GM19468 (cell line): ENCODE data around the gene MCL1.
"Not testable (repeated sequence)": the region's sequence is repeated elsewhere in the genome, so short reads cannot be mapped to it uniquely, and the experiment has no call there.

ENCODE experiments used
- ATAC-seq: cut with Tn5 transposase; IDR thresholded peaks from one replicate; pipeline ENCODE4 v1.9.1; 2021; ENCODE audit warnings: mild to moderate bottlenecking, moderate library complexity, moderate number of reproducible peaks; ENCODE audit not compliant: unreplicated experiment; ENCODE audit errors: extremely low read depth

The MCL1 gene

GRCh38 chr1:150579110-150579944 lies at the start of gene MCL1:
MCL1 (minus strand) TSS chr1:150579610; CDS start chr1:150579530, 80 bp downstream.
- ATAC-seq, result peak; percentile 53

- ATAC-seq, result no peak
These were observed 49.3 kb upstream of the MCL1 start for GRCh38 chr1:150628766-150629114.

- no peak for ATAC-seq
These were observed 48.5 kb upstream of the MCL1 start for GRCh38 chr1:150627826-150628410.

GRCh38 chr1:150626150-150626549 lies 46.7 kb upstream of the MCL1 start:
- ATAC-seq, result no peak

DNA sequence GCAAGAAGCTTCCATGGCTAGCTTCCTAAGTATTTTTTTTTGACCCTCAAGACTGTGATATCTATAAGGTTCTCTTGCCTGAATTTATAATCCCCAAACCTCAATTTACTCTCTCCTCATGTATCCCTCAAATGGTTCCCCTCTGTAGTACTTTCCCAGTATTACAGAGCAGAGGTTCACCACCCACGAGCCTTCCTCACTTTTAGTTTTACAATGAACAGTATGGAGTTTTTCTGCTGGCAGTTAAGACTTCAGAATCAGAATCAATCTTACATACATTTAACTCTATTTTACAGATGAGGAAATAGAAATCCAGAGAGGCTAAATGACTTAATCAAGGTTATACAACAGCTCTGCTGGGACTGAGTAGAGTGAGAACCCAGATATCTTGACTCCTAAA lies 45.1 kb upstream of the MCL1 start:
- ATAC-seq, result not testable (repeated sequence)

DNA sequence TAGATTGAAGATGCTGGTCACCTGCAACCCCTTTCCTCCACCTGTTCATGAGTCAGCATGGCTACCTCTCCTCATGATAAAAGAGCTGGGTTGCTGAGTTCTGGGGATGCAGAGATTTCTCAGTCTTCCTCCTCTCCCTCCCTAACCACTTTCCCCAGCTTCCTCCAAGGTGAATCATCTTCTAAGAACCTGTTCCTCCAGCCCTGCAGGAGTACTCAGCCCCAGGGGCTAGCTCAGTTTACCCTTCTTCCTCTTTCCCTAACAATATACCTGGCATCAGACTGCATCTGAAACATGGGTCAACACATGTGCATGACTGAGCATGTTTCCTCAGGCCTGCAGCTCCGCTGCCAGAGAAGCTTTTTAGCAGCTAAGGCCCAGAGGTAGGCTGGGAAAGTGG lies 44.7 kb upstream of the MCL1 start:
- ATAC-seq, result not testable (repeated sequence)

DNA sequence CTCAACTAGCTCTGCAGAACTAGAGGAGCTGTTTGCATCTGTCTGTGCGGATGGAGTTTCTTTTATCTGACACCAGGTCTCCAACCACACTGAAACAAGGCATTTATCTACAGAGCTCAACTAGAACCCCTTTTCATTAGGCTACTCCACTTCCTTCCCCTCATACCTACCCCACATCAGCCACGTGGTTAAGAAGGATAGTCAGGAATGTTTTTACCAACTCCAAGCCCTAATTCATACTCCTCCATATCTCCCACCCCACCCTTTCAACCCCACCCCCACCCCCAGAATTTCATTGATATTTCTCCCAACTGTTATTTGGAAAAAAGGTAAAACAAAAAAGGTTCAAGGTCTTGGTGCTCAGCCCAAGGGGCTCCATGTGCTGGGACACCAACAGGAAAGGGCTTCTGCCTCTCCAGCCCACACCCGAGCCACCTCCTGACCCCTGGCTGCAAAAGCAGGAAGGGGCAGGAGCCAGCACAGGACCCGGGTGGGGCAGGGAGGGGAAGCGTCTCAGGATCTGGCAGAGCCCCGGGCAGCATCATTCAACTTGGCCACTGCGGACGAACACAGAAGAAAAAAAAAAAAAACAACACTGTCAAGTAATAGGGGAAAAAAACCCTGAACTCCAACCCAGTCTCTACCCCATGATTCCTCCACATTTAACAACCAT lies 43.0 kb upstream of the MCL1 start:
- no peak for ATAC-seq

DNA sequence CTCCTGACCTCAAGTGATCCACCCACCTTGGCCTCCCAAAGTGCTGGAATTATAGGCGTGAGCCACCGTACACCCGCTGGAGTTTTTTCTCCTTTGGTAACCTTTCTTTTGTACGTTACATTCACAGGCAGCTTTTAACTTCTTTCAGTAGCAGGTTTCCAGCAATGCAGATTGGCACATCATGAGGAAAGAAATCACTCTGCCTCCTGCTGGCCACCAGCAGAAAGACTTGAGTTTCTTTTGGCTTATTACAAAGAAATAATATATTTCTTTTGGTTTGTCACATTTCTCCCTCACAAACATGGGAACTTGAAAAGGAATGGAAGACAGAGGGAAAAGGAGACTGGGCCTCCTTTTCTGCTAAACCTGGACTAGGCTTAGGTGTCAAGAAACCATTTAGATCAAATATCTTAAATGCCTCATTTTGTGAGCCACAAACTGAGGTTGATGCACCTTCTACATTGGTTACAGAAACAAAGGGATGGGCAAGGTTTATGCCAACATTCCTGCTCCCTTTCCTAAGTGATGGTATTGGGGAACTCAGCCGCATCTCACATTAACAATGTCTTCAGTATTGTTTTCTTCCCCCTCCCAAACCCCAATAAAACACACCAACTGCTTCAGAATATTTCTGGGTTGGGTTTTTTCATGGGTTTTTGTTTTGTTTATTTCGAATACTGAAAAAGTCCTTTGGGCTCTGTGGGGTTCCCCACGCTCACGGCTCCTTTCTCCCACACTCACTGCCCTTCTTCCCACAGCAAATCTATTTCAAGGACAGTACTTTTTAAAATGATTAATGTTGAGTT lies 42.3 kb upstream of the MCL1 start:
- ATAC-seq, result no peak

DNA sequence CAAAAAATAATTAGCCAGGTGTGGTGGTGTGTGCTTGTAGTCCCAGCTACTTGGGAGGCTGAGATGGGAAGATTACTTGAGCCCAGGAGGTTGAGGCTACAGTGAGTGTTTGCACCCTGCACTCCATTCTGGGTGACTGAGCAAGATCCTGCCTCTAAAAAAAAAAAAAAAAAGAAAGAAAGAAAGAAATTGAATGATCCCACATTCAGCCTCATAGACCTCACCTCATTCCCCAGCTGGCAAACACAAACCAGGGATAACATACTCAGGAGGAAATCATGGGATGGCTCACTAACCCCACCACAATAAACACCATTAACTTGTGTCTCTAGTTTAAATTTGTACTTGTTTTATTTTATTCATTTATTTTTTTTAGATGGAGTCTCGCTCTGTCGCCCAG lies 41.5 kb upstream of the MCL1 start:
- ATAC-seq, result no peak

DNA sequence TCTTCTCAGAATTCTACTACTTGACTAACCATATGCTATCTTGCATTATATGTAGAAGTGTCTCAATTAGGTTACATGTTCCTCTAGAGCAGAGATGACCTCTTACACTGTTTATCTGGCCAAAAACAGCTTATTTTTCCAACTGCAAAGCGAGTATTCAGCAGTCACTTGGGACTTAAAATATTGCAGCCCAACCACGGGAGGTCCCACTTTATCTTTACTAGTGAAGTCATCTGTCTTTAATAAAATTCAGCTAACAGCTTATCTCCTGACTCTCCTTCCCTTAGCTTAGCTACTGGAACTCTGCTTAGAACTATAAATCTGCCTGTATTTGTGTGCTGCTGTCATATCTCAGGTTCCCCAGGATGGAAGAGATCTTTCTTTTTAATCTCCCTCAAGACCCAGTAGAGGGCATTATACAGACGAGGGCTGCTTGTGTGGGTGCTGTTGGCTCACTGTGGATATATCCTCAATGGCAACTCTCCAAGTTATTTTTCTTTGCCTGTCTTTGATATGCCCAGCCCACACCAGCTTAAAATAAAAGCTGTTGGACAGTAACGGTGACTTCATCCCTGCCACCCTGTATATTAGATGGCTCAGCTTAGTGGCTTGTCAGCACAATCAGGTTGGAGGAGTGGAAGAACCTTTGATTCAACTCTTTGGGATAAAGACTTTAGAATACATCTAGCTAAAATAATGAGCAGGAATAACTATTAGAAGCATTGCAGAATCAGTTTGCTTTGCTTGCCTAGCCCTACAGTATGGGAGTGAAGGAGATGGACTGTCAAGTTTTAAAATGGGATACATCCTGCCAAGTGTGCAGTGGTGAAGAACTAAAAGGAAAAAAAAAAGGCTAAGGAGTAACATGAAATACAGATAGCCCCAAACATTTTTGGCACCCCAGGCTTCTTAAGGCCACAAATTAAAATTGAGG lies 40.4 kb upstream of the MCL1 start:
- ATAC-seq, result no peak

- no peak for ATAC-seq
These were observed 36.2 kb upstream of the MCL1 start for GRCh38 chr1:150615346-150616201.

GRCh38 chr1:150613061-150613920 lies 33.9 kb upstream of the MCL1 start:
- ATAC-seq, result no peak

DNA sequence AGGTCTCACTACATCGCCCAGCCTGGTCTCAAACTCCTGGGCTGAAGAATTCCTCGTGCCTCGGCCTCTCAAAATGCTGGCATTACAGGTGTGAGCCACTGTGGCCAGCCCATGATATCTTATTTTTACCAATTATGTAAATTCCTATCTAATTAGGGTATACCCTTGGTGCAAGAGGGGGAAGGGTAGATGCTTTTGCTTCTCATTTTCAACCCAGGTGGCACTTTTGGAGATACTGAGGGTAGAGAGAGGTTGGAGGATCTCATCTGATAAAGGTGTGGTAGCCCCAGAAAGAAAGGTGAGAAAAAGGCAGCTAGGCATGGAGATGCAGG lies 32.6 kb upstream of the MCL1 start:
- ATAC-seq, result no peak

- ATAC-seq, result no peak
These were observed 31.2 kb upstream of the MCL1 start for GRCh38 chr1:150610576-150610975.

GRCh38 chr1:150609732-150610131 lies 30.3 kb upstream of the MCL1 start:
- no peak for ATAC-seq

DNA sequence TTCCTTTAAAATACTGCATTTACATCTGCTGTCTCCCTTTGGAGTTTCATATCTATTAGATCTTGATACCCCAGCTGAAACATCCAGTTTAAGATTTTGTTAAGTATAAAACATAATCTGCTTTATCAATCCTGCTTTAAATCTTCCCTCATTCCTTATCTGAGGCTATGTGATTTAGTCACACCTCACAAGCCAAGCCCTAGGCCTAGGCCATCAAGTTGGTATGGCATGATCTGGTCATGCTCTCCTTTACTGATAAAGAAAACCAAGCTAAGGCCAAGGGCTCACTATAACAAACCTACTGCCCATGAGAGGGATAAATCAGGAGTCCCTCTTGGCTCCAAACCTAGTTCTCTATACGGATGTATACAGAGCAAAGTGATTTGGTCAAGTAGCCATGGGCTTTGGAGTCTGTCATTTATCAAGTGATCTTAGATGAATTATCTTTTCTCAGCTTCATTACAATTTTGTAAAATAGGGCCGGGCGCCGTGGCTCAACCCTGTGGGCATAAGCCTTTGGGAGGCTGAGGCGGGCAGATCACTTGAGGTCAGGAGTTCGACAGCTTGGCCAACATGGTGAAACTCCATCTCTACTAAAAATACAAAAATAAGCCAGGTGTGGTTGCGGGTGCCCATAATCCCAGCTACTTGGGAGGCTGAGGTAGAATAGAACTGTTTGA lies 27.2 kb upstream of the MCL1 start:
- ATAC-seq, result no peak

GRCh38 chr1:150605451-150605731 lies 26.0 kb upstream of the MCL1 start:
- ATAC-seq, result not testable (repeated sequence)

- no peak for ATAC-seq
These were observed 24.8 kb upstream of the MCL1 start for GRCh38 chr1:150604226-150604588.
